Hematopoietic multipotent progenitor cell treated with erythropoietin and hydrocortisone succinate and interleukin-3 and kit ligand, for 17 days (in vitro differentiated cells): Measurements from ENCODE around the gene PHF12.

Experiments used
- DNase-seq: peaks from one replicate; pipeline ENCODE4 v3.0.0-alpha.2; 2015; ENCODE audit warnings: low spot score

PHF12 gene

GRCh38 chr17:28951428-28951990 is at the start of gene PHF12:
TSS of gene PHF12 (minus strand) at chr17:28951518. CDS start at chr17:28950960, 558 bp downstream.
- DNase-seq, result peak; percentile 100

- DNase-seq, result no peak
Observed at GRCh38 chr17:29000973-29001372, 49.7 kb upstream of the PHF12 start.

GRCh38 chr17:28999206-28999605 is 47.9 kb upstream of the PHF12 start:
- DNase-seq, result no peak

GRCh38 chr17:28997806-28998205 is 46.5 kb upstream of the PHF12 start:
- no peak for DNase-seq

GRCh38 chr17:28996554-28997096 is 45.3 kb upstream of the PHF12 start:
- DNase-seq, result no peak

- DNase-seq, result no peak
Observed at GRCh38 chr17:28993645-28994426, 42.5 kb upstream of the PHF12 start.

- no peak for DNase-seq
Observed at GRCh38 chr17:28992625-28993600, 41.6 kb upstream of the PHF12 start.

GRCh38 chr17:28992185-28992584 is 40.9 kb upstream of the PHF12 start:
- no peak for DNase-seq

- no peak for DNase-seq
Observed at GRCh38 chr17:28991779-28992178, 40.5 kb upstream of the PHF12 start.

- DNase-seq, result no peak
Observed at GRCh38 chr17:28989028-28989427, 37.7 kb upstream of the PHF12 start.

GRCh38 chr17:28988475-28988874 is 37.2 kb upstream of the PHF12 start:
- DNase-seq, result no peak

GRCh38 chr17:28986714-28987655 is 35.7 kb upstream of the PHF12 start:
- DNase-seq, result no peak

GRCh38 chr17:28985950-28986713 is 34.8 kb upstream of the PHF12 start:
- no peak for DNase-seq

- no peak for DNase-seq
Observed at GRCh38 chr17:28983286-28984230, 32.2 kb upstream of the PHF12 start.

- no peak for DNase-seq
Observed at GRCh38 chr17:28982131-28982793, 30.9 kb upstream of the PHF12 start.

GRCh38 chr17:28978356-28978964 is 27.1 kb upstream of the PHF12 start:
- DNase-seq, result no peak

GRCh38 chr17:28977659-28978355 is 26.5 kb upstream of the PHF12 start:
- DNase-seq, result no peak

- DNase-seq, result no peak
Observed at GRCh38 chr17:28975646-28976045, 24.3 kb upstream of the PHF12 start.
